ENCODE measurements around the gene OCA2. TPM values are rescaled to one million over a fixed set of nuclear protein-coding genes. Genes with fewer than 3 reads are reported as not detected.
"Not testable (repeated sequence)": the region's sequence is repeated elsewhere in the genome, so short reads cannot be mapped to it uniquely, and the experiment has no call there.

The OCA2 gene
- polyA plus RNA-seq, 1 experiment: 0.02 TPM

DNA sequence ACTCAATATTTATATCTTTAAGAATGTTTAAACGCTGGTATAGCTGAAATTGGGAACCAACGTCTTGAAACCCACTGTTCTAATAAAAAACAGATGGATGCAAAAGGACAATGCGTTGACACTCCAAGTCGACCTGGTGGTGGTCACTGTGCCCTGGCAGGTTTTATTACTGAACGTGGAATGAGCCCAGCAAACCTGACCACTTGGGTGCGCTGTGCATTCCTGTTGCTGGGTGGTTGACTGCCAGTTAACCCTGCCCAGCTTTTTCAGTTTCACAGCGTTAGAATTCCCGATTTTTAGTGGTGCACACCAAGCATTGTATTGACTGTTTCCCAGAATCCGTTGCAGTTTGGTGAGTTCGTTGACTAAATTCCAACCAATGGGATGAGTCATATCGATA is 384.4 kb downstream of the OCA2 start:
- Histone ChIP-seq H3K27me3 (ENCODE audit: control insufficient read depth, insufficient read depth, low read length) (no peaks in the 10 kb centered on the region), H3K36me3 (ENCODE audit: control insufficient read depth, insufficient read depth, low read length) (no peaks in the 10 kb centered on the region), H3K4me3 (ENCODE audit: low read depth, low read length) (no peak overlapping the region)
- DNase-seq (ENCODE audit: low read depth): no peak
- POLR2A ChIA-PET: no interaction called here
- TF ChIP-seq, protein P1, sequence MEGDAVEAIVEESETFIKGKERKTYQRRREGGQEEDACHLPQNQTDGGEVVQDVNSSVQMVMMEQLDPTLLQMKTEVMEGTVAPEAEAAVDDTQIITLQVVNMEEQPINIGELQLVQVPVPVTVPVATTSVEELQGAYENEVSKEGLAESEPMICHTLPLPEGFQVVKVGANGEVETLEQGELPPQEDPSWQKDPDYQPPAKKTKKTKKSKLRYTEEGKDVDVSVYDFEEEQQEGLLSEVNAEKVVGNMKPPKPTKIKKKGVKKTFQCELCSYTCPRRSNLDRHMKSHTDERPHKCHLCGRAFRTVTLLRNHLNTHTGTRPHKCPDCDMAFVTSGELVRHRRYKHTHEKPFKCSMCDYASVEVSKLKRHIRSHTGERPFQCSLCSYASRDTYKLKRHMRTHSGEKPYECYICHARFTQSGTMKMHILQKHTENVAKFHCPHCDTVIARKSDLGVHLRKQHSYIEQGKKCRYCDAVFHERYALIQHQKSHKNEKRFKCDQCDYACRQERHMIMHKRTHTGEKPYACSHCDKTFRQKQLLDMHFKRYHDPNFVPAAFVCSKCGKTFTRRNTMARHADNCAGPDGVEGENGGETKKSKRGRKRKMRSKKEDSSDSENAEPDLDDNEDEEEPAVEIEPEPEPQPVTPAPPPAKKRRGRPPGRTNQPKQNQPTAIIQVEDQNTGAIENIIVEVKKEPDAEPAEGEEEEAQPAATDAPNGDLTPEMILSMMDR (IDR thresholded peaks at IDR 0.05; ENCODE audit: insufficient read depth, low read depth, low read length): no peak
- CTCF ChIA-PET: no interaction called here

DNA sequence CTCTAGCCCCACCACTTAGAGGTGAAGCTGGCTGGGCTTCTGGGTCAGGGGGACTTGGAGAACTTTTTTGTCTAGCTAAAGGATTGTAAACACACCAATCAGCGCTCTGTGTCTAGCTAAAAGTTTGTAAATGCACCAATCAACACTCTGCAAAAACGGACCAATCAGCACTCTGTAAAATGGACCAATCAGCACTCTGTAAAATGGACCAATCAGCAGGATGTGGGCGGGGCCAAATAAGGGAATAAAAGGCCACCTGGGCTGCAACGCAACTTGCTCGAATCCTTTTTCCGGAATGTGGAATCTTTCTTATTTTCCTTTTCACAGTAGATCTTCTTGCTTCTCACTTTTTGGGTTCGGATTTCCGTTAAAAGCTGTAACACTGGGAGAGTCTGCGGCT is 385.3 kb downstream of the OCA2 start:
- H3K4me3 ChIP-seq (ENCODE audit: low read depth, low read length); H3K27me3 ChIP-seq (ENCODE audit: control insufficient read depth, insufficient read depth, low read length); POLR2A ChIA-PET; CTCF ChIA-PET; DNase-seq (ENCODE audit: low read depth); H3K36me3 ChIP-seq (ENCODE audit: control insufficient read depth, insufficient read depth, low read length): not testable (repeated sequence)

DNA sequence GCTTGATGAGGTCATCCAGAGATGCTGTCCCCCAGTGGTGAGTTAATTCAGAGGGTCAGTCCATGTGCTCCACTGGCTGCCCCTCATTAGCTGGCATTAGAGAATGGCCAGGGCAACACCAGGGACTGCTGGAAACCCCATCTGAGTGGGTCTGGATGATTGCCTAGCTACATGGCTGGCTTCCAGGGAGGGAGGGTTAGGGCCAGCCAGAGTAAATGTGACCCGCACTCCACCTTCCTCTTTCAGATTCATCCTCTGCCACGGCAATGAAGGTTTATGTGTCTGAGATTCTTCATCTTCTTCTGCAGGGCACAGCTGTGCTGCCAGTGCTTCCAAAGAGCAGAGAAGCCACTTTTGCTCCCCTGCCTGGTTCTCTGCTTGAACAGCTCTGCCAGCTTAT is 391.9 kb downstream of the OCA2 start:
- ChIA-PET POLR2A (no interaction called here), CTCF (interaction anchor here (0.9 kb wide), 1 partner anchor 9 kb away, joined by 3 read pairs; no protein-coding TSS in a partner anchor)
- H3K36me3 ChIP-seq (ENCODE audit: control insufficient read depth, insufficient read depth, low read length): no peaks in the 10 kb centered on the region
- no peak for DNase-seq (ENCODE audit: low read depth)
- no peak overlapping the region for H3K4me3 ChIP-seq (ENCODE audit: low read depth, low read length)
- TF ChIP-seq, protein P1 (IDR thresholded peaks at IDR 0.05; ENCODE audit: insufficient read depth, low read depth, low read length): no peak
- no peaks in the 10 kb centered on the region for H3K27me3 ChIP-seq (ENCODE audit: control insufficient read depth, insufficient read depth, low read length)

DNA sequence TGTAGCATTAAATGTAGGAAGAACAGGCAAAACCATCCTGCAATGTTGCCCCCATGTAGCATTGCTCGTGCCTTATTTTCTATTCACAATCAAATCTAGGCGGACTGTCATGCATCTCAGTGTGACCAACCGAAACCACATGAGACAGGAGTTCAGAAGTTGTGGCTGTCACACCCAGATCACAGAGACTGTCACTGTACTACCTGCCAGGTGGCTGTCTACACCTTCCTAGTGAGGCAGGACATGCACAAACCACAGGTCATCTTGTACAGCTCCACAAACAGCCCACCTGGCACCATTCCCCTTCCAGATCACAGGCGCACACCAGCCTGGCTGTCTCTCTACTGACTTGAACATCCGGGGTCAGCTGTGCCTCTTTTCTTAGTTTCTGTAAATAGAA is 392.8 kb downstream of the OCA2 start:
- DNase-seq (ENCODE audit: low read depth): no peak
- TF ChIP-seq, protein P1 (IDR thresholded peaks at IDR 0.05; ENCODE audit: insufficient read depth, low read depth, low read length): no peak
- ChIA-PET CTCF (no interaction called here), POLR2A (no interaction called here)
- H3K27me3 ChIP-seq (ENCODE audit: control insufficient read depth, insufficient read depth, low read length): no peaks in the 10 kb centered on the region
- H3K4me3 ChIP-seq (ENCODE audit: low read depth, low read length): no peak overlapping the region
- no peaks in the 10 kb centered on the region for H3K36me3 ChIP-seq (ENCODE audit: control insufficient read depth, insufficient read depth, low read length)

DNA sequence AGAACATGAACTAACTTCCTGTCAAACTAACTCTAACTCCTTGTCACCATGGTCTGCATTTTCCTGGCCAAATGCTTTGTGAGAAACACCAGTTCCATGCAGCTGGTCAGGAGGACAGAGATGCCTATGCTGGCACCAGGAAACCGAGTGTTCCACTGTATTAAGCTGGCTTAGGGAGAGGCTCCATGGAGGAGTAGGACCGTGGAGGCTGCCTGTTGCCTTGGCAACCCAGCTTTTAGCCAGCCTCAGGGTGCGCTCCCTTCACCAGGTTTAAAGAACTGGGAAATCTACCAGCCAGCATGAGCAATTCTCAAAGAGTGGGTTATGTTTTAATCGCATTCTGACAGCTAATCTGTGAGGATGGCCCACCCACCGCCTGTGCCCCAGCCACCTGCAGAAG is 394.1 kb downstream of the OCA2 start:
- ChIA-PET CTCF (no interaction called here), POLR2A (no interaction called here)
- TF ChIP-seq, protein P1 (IDR thresholded peaks at IDR 0.05; ENCODE audit: insufficient read depth, low read depth, low read length): no peak
- H3K36me3 ChIP-seq (ENCODE audit: control insufficient read depth, insufficient read depth, low read length): no peaks in the 10 kb centered on the region
- H3K27me3 ChIP-seq (ENCODE audit: control insufficient read depth, insufficient read depth, low read length): no peaks in the 10 kb centered on the region
- DNase-seq (ENCODE audit: low read depth): no peak
- no peak overlapping the region for H3K4me3 ChIP-seq (ENCODE audit: low read depth, low read length)

Other genes starting within 250 kb of the OCA2 start
- gene HERC2, start 222.9 kb upstream of the OCA2 start, polyA plus RNA-seq (2011; rRNA removed): 11.2 and 13.1 TPM in 2 replicates

Data from BJ (cell line).